H9 (cell line): Measurements from ENCODE around the gene PRSS27. TPM values are rescaled to one million over a fixed set of nuclear protein-coding genes. Genes with fewer than 3 reads are reported as not detected.
"Not testable (repeated sequence)": the region's sequence is repeated elsewhere in the genome, so short reads cannot be mapped to it uniquely, and the experiment has no call there.

Source experiments
- DNase-seq: peaks from one replicate; pipeline ENCODE4 v3.0.0-alpha.2; 2017
- H2AFZ ChIP-seq: one replicate; pipeline ENCODE4 v1.6.1; 2013; ENCODE audit warnings: mild to moderate bottlenecking, low read length, control low read depth, moderate library complexity
- H2AK5ac ChIP-seq: 2 replicates; pipeline ENCODE4 v1.6.1; 2013; ENCODE audit warnings: low read length, control low read depth, mixed read lengths; ENCODE audit not compliant: insufficient read length
- H2BK120ac ChIP-seq: one replicate; pipeline ENCODE4 v1.6.1; 2013; ENCODE audit warnings: low read depth, mild to moderate bottlenecking, low read length, control low read depth, inconsistent platforms; ENCODE audit not compliant: poor library complexity, severe bottlenecking
- H2BK12ac ChIP-seq: 2 replicates; pipeline ENCODE4 v1.6.1; 2013; ENCODE audit warnings: low read length, control low read depth, mixed read lengths, low read depth; ENCODE audit not compliant: insufficient read length
- H2BK15ac ChIP-seq: 2 replicates; pipeline ENCODE4 v1.6.1; 2013; ENCODE audit warnings: low read depth, low read length, control low read depth
- H2BK20ac ChIP-seq: one replicate; pipeline ENCODE4 v1.6.1; 2013; ENCODE audit warnings: low read depth, mild to moderate bottlenecking, low read length, control low read depth, inconsistent platforms; ENCODE audit not compliant: poor library complexity, severe bottlenecking
- H2BK5ac ChIP-seq: 2 replicates; pipeline ENCODE4 v1.6.1; 2013; ENCODE audit warnings: low read length, control low read depth, mixed read lengths; ENCODE audit not compliant: insufficient read length
- H3K14ac ChIP-seq: 2 replicates; pipeline ENCODE4 v1.6.1; 2013; ENCODE audit warnings: low read length, control low read depth; ENCODE audit not compliant: insufficient read depth
- H3K18ac ChIP-seq: 2 replicates; pipeline ENCODE4 v1.6.1; 2013; ENCODE audit warnings: low read depth, mild to moderate bottlenecking, mixed read lengths, low read length, control low read depth; ENCODE audit not compliant: insufficient read length
- H3K23ac ChIP-seq: 2 replicates; pipeline ENCODE4 v1.6.1; 2013; ENCODE audit warnings: low read length, control low read depth, mixed read lengths, low read depth; ENCODE audit not compliant: insufficient read length
- H3K23me2 ChIP-seq: 2 replicates; pipeline ENCODE4 v1.6.1; 2013; ENCODE audit warnings: low read depth, mild to moderate bottlenecking, mixed read lengths, low read length, control low read depth; ENCODE audit not compliant: insufficient read length, poor library complexity, severe bottlenecking
- H3K27ac ChIP-seq: 2 replicates; pipeline ENCODE4 v1.5.1; 2013; ENCODE audit warnings: low read length, control low read depth, mixed read lengths, low read depth; ENCODE audit not compliant: insufficient read length
- H3K27me3 ChIP-seq: 2 replicates; pipeline ENCODE4 v1.6.1; 2013; ENCODE audit warnings: low read length, control low read depth, inconsistent platforms; ENCODE audit not compliant: insufficient read depth
- H3K4ac ChIP-seq: 2 replicates; pipeline ENCODE4 v1.6.1; 2013; ENCODE audit warnings: low read depth, mild to moderate bottlenecking, control low read depth, inconsistent platforms, low read length, moderate library complexity
- H3K4me1 ChIP-seq: 2 replicates; pipeline ENCODE4 v1.6.1; 2013; ENCODE audit warnings: low read length, control low read depth, inconsistent platforms; ENCODE audit not compliant: insufficient read depth
- H3K4me2 ChIP-seq: 2 replicates; pipeline ENCODE4 v1.6.1; 2013; ENCODE audit warnings: low read length, control low read depth, mixed read lengths; ENCODE audit not compliant: insufficient read length, insufficient read depth
- H3K56ac ChIP-seq: 2 replicates; pipeline ENCODE4 v1.6.1; 2013; ENCODE audit warnings: low read depth, mild to moderate bottlenecking, mixed read lengths, low read length, control low read depth; ENCODE audit not compliant: insufficient read length
- H3K79me1 ChIP-seq: 2 replicates; pipeline ENCODE4 v1.6.1; 2013; ENCODE audit warnings: low read depth, mild to moderate bottlenecking, moderate library complexity, low read length, control low read depth, inconsistent platforms; ENCODE audit not compliant: insufficient read depth, poor library complexity, severe bottlenecking
- H3K79me2 ChIP-seq: 2 replicates; pipeline ENCODE4 v1.6.1; 2013; ENCODE audit warnings: low read length, control low read depth, inconsistent platforms; ENCODE audit not compliant: insufficient read depth
- H3K9ac ChIP-seq: 2 replicates; pipeline ENCODE4 v1.6.1; 2013; ENCODE audit warnings: low read length, control low read depth, mixed read lengths; ENCODE audit not compliant: insufficient read length; ENCODE audit errors: extremely low read depth
- H3K9me3 ChIP-seq: one replicate; pipeline ENCODE4 v1.6.1; 2013; ENCODE audit warnings: low read depth, low read length, inconsistent platforms; ENCODE audit not compliant: control insufficient read depth
- H3T11ph ChIP-seq: one replicate; pipeline ENCODE4 v1.6.1; 2013; ENCODE audit warnings: mild to moderate bottlenecking, low read length, control low read depth, inconsistent platforms
- H4K20me1 ChIP-seq: one replicate; pipeline ENCODE4 v1.6.1; 2013; ENCODE audit not compliant: control insufficient read depth, insufficient read length, insufficient read depth
- H4K5ac ChIP-seq: 2 replicates; pipeline ENCODE4 v1.6.1; 2013; ENCODE audit warnings: low read depth, mild to moderate bottlenecking, mixed read lengths, low read length, control low read depth; ENCODE audit not compliant: insufficient read length
- H4K8ac ChIP-seq: replicated peaks from 2 replicates; pipeline ENCODE4 v1.6.1; 2013; ENCODE audit warnings: low read length, control low read depth, mixed read lengths, low read depth; ENCODE audit not compliant: insufficient read length
- H4K91ac ChIP-seq: 2 replicates; pipeline ENCODE4 v1.6.1; 2013; ENCODE audit warnings: low read depth, mild to moderate bottlenecking, moderate library complexity, mixed read lengths, low read length, control low read depth; ENCODE audit not compliant: insufficient read length
- H3K27ac Mint-ChIP-seq, 3 experiments: 2 replicates in 2 of 3; 3 replicates in 1 of 3; pipeline ENCODE4 v1.8.0; 2020 to 2021; ENCODE audit warnings: mixed read lengths in 3 of 3, mild to moderate bottlenecking in 1 of 3, moderate library complexity in 1 of 3
- H3K27me3 Mint-ChIP-seq: 2 replicates; pipeline ENCODE4 v1.8.0; 2021; ENCODE audit warnings: low read depth, mild to moderate bottlenecking, moderate library complexity, mixed read lengths
- H3K36me3 Mint-ChIP-seq, 3 experiments: 2 replicates in 2 of 3; 3 replicates in 1 of 3; pipeline ENCODE4 v1.8.0; 2020 to 2021; ENCODE audit warnings: low read depth in 3 of 3, mixed read lengths in 3 of 3; ENCODE audit not compliant: insufficient read depth in 1 of 3
- H3K4me1 Mint-ChIP-seq, 2 experiments: 2 replicates each; pipeline ENCODE4 v1.8.0; 2020; ENCODE audit warnings: mixed read lengths in 2 of 2
- H3K4me3 Mint-ChIP-seq, 2 experiments: 2 replicates in 1 of 2; 3 replicates in 1 of 2; pipeline ENCODE4 v1.8.0; 2020 to 2021; ENCODE audit warnings: mild to moderate bottlenecking in 2 of 2, mixed read lengths in 2 of 2, moderate library complexity in 1 of 2
- H3K9me3 Mint-ChIP-seq, 2 experiments: 2 replicates in 1 of 2; 3 replicates in 1 of 2; pipeline ENCODE4 v1.8.0; 2020; ENCODE audit warnings: mild to moderate bottlenecking in 2 of 2, mixed read lengths in 2 of 2, moderate library complexity in 1 of 2
- WGBS: extraction: QIAGEN DNeasy Blood & Tissue Kit; methylation state at CpG from one replicate; pipeline ENCODE4 v1.1.7; 2013; ENCODE audit warnings: missing lambda C conversion rate, low lambda C conversion rate, mixed read lengths; ENCODE audit not compliant: insufficient read length; ENCODE audit errors: extremely low coverage; 5-methylcytosine and 5-hydroxymethylcytosine counted together
- total RNA-seq: library from RNA; stranded (reverse); gene quantifications from 2 replicates; pipeline ENCODE4 v1.2.1, GENCODE V29; 2021

The PRSS27 gene
- total RNA-seq, 1 experiment from 2014 or later: 5.0 TPM

DNA sequence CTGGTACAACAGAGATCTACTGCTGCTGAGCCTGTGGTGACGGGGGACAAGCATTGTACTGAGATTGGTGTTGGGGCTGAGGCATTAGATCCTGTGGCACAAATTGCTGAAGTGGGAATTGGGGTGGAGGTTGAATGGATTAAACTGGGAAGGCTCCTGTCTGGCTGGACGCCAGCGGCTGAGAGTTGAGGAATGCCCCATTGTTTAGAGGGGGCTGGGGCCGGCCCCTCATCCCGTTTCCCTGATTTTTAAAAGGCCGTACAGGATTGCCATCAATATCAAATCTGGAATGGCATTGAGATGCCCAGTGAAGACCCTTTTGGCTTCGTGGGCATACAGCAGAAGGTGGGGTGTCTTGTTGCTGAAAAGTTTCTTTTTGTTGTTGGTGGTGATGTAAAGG lies 53.4 kb downstream of the PRSS27 start:
- H3K23ac ChIP-seq, H3K9me3 Mint-ChIP-seq, H2AFZ ChIP-seq, H4K20me1 ChIP-seq, H2BK5ac ChIP-seq, H2BK15ac ChIP-seq, H3K9ac ChIP-seq, DNase-seq, H3K18ac ChIP-seq, H3K27ac ChIP-seq, H3K79me2 ChIP-seq, H3K4ac ChIP-seq, H3K36me3 Mint-ChIP-seq, H3K4me2 ChIP-seq, H2AK5ac ChIP-seq, H4K8ac ChIP-seq, H3K27me3 Mint-ChIP-seq, H3K27me3 ChIP-seq, H2BK120ac ChIP-seq, H3K23me2 ChIP-seq, H3K4me1 ChIP-seq, H2BK12ac ChIP-seq, H3K4me3 Mint-ChIP-seq, H4K91ac ChIP-seq, H3T11ph ChIP-seq, H3K79me1 ChIP-seq, H3K14ac ChIP-seq, H3K56ac ChIP-seq, H4K5ac ChIP-seq, H2BK20ac ChIP-seq, H3K9me3 ChIP-seq: not testable (repeated sequence)
- Mint-ChIP-seq H3K4me1 (peaks cover 9 to 15% of the 10 kb centered on the region in 2 experiments), H3K27ac (peak overlapping the region in 1 of 3 experiments; percentile 64; a peak in 2 of 7 replicates)
- WGBS: no CpG with 5 or more reads among the region's 7 CpGs
